ENCODE measurements around the gene SND1. TPM values are rescaled to one million over a fixed set of nuclear protein-coding genes. Genes with fewer than 3 reads are reported as not detected.
"Not testable (repeated sequence)": the region's sequence is repeated elsewhere in the genome, so short reads cannot be mapped to it uniquely, and the experiment has no call there.

The SND1 gene
- polyA plus RNA-seq, 1 donor = 156 TPM

GRCh38 chr7:127650847-127651555 is 993 bp upstream of the SND1 start:
- DNase-seq = no peak

DNA sequence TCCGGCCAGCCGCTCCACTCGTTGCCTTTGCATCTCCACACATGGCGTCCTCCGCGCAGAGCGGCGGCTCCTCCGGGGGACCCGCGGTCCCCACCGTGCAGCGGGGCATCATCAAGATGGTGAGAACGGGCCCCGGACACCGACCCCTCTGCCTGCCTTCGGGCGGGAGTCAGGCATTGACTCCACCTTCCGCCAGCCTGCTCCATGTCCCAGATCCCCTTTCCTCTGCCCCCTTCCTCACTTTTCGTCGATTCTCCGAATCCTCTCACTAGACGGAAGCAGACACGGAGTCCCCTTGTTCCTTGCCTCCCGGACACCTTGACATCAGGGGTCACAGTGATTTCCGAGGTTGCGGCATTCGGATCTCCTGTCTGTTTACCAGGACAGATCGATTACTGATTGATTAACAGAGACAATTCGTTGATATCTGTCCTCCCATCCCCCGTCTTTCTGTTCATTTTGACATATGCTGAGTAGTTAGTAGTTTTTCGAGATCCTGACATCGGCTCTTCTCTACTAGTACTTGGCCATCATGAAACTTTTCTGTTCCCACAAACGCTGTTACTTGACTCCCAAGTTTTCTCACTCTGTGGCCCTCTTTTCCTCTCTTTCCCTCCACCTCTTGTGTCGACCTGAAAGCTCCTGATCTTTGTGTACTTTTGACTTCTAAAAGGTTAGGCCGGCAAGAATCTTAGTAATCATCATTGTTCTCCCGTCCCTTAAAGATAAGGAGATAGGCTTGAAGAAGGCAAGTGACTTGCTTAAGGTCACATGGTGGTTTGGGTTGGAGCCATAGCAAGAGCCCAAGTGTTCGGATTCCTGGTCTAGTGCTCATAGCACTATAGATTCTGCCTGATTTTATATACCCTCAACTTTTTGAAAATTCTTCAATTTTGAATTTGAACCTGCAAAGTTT is 597 bp downstream of the SND1 start:
- DNase-seq = no peak

DNA sequence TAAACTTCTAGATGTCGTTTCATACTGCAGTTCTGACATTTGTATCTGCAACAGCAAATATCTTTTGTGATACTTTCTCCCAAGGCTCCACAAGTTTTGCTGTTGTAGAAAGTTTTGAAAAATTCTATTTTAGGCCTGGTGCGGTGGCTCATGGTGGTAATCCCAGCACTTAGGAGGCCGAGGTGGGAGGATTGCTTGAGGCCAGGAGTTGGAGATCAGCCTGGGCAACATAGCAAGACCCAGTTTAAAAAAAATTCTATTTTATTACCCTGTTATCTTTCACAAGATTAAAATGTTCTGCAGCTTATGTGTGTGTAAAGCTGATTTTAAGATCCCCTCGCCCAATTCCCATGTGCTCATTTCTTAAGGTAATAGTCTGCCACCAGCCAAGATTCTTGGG is 1.4 kb downstream of the SND1 start:
- DNase-seq = no peak

- no peak for DNase-seq
Observed at GRCh38 chr7:127654404-127655394, 2.7 kb downstream of the SND1 start.

DNA sequence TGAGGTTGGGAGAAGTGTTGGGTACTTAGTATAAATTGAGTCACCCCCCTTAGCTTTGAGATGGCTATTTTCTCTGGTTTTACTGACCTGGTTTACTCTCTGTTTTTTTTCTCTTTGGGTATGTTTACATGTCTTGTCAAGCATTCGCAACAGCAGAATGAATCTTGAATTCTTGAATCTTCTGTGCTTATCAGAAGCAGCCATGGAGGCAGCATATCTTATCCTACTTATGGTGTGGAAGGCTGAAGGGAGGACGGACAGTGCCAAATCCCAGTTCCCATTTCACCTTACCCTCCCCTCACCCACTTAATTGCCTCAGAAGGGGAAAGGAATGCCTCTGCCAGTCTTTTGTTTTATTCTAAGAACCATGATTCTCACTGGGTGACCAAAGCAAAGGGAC is 3.7 kb downstream of the SND1 start:
- no peak for DNase-seq

DNA sequence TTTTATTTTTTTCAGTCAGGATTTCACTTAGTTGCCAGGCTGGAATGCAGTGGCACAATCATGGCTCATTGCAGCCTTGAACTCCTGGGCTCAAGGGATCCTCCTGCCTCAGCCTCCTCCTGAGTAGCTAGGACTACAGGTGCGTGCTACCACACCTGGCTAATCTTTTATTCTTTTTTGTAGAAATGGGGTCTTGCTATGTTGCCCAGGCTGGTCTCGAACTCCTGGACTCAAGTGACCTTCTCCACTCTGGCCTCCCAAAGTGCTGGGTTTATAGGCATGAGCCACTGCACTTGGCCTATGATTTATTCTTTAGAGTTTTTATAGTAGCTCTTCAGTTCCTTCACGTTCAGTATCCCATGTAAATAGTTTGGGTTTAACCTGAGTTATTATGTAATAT is 5.5 kb downstream of the SND1 start:
- DNase-seq = no peak

GRCh38 chr7:127658970-127659630 is 7.1 kb downstream of the SND1 start:
- DNase-seq = no peak

DNA sequence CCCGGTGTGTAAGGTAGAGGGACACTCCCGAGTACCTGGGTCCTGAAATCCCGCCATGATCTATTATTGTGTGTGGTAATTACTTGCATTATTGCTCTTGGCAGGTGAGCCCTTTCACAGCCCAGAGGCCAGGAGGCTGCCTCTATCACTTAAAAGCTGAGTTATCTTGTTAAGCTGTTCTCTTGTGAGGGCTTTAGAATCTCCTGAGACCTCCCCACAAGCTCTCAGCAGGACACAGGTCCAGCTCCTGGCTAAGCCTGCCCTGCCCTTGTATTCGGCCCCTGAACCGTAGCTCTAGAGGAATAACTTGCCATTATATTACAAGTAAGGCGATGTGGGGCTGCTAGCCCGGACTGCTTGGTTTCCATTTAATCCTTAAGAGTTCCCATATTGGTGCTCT is 13.9 kb downstream of the SND1 start:
- no peak for DNase-seq

GRCh38 chr7:127666602-127667001 is 14.6 kb downstream of the SND1 start:
- DNase-seq = no peak

GRCh38 chr7:127667017-127667670 is 15.2 kb downstream of the SND1 start:
- no peak for DNase-seq

DNA sequence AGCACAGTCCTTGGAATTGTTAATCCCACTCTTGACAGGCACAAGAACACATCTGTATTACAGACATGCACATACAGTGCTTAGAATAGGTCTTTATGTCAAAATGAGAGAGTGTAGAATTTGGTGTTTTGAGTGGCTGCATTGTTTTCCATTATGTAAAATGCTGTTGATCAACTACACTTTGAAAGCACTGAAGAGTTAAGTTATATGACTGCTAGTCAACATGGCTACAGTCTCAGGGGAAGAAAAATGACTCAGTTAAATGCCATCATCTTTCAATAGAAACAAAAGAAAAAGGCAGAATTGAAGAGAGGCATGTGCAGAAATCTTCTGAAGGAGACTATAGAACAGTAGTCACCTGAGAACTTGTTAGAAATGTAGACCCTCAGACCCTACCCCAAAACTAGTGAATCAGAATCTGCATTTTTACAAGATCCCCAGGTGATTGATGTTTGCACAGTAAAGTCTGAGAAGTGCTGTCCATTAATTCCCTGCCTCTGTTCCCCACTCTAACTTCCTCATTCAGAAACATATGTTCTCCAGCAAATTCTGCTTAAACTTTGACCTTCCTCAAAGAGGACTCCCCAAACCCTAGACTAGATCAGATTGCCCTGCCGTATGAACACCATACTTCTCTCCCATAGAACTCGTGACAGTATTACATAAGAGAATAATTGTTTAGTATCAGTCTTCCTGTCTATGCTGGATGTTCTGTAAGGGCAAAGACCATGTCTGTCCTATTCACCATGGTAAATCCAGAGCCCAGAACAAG is 16.0 kb downstream of the SND1 start:
- no peak for DNase-seq

GRCh38 chr7:127671341-127671740 is 19.3 kb downstream of the SND1 start:
- DNase-seq = no peak

DNA sequence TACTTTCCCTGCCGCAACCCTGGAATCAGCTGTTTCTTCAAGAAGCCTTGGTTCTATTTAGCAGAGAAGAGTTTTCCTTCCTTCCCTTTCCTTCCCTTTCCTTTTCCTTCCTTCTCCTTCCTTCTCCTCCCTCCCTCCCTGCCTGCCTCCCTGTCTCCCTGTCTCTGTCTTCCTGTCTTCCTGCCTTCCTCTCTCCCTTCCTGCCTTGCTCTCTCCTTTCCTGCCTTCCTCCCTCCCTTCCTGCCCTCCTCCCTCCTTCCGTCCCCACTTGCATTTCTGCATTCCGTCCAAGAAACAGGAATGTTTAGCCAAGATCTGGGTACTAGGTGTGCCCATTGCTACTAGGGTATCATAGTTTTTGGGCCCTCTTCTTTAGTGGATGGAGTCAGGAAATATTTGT is 21.9 kb downstream of the SND1 start:
- DNase-seq = no peak

GRCh38 chr7:127674361-127674760 is 22.4 kb downstream of the SND1 start:
- no peak for DNase-seq

DNA sequence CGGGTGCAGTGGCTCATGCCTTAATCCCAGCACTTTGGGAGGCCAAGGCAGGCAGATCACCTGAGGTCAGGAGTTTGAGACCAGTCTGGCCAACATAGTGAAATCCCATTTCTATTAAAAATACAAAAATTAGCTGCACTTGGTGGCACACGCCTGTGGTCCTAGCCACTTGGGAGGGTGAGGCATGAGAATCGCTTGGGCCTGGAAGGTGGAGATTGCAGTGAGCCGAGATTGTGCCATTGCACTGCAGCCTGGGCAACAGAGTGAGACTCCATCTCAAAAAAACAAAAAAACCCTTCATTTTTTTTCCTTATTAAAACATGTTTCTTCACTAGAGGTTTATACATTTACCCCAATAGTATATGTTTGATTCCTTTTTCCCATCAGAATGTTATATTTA is 22.9 kb downstream of the SND1 start:
- not testable (repeated sequence) for DNase-seq

- DNase-seq = no peak
Observed at GRCh38 chr7:127675721-127676120, 23.7 kb downstream of the SND1 start.

GRCh38 chr7:127677433-127678230 is 25.6 kb downstream of the SND1 start:
- DNase-seq = no peak

GRCh38 chr7:127678337-127678736 is 26.3 kb downstream of the SND1 start:
- DNase-seq = no peak

DNA sequence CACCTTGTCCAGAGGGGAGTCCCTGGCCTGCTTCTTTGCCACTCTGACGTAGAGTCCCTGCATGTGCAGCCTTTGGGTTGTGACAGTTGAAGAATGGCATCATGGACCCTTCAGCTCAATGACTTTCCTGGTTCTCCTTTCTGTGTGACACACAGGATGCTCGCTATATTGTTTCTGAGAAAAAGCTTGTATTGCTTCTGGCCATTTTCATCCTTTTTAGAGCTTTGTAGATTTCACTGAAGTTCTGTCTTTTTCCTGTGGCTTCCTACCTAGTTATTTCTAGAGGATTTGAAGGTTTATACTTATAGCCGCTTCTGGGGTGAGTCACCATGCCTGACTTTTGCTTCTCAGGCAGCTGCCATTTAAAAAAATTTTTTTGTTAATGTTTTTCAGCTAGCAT is 27.0 kb downstream of the SND1 start:
- DNase-seq = no peak

Measured in left kidney (tissue), 2 donors.